Transverse colon (tissue), 4 donors: ENCODE measurements around the gene LAPTM5.

Experiments used
- EP300 ChIP-seq: sonication (generic); formaldehyde crosslinking; IDR thresholded peaks from one replicate; pipeline ENCODE4 v1.6.1; 2017; ENCODE audit warnings: antibody characterized with exemption, low read depth
- POLR2A ChIP-seq: fragments of 450-650 bp; IDR thresholded peaks from one replicate; pipeline ENCODE4 v1.6.1; 2016; ENCODE audit warnings: antibody characterized with exemption, mild to moderate bottlenecking, moderate library complexity
- POLR2AphosphoS5 ChIP-seq, 3 donors: sonication (generic); formaldehyde crosslinking; IDR thresholded peaks; one replicate each; pipeline ENCODE4 v1.6.1; 2016; ENCODE audit warnings: antibody characterized with exemption in 3 of 3
- TF ChIP-seq, protein P1 (sequence below), 5 experiments: fragments of 200-600 bp in 3 of 5; fragments of 450-650 bp in 2 of 5; sonication (generic) in 3 of 5; IDR thresholded peaks; 1 replicate in 2 of 5; 2 replicates in 3 of 5; pipeline ENCODE4 v1.5.1; 2016 to 2017; ENCODE audit warnings: antibody characterized with exemption in 5 of 5, inconsistent platforms in 3 of 5, mild to moderate bottlenecking in 2 of 5, moderate library complexity in 1 of 5

DNA sequence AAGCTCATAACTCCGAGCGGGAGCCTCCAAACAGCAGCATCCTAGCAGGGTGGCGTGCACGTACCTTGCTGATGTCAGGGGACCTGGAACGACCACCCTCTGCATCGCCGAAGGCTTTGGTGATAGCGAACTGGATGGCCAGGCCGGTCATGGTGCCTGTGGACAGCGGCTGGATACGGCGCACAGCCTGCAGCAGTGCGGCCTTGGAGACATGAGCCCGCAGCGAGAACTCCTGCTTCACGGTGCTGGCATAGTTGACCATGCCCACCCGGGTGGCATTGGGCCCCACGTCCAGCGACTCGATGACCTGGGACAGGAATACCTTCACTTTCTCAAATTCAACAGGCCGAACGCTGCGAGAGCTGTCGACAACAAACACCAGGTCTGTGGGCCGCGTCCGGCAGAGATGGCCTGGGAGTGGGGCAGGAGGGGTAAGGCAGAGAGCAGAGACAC, 36.2 kb downstream of the LAPTM5 start:
- TF ChIP-seq POLR2AphosphoS5 (IDR thresholded peaks at IDR 0.05) (no peak), POLR2A (no peak), EP300 (no peak)
- TF ChIP-seq, protein P1, sequence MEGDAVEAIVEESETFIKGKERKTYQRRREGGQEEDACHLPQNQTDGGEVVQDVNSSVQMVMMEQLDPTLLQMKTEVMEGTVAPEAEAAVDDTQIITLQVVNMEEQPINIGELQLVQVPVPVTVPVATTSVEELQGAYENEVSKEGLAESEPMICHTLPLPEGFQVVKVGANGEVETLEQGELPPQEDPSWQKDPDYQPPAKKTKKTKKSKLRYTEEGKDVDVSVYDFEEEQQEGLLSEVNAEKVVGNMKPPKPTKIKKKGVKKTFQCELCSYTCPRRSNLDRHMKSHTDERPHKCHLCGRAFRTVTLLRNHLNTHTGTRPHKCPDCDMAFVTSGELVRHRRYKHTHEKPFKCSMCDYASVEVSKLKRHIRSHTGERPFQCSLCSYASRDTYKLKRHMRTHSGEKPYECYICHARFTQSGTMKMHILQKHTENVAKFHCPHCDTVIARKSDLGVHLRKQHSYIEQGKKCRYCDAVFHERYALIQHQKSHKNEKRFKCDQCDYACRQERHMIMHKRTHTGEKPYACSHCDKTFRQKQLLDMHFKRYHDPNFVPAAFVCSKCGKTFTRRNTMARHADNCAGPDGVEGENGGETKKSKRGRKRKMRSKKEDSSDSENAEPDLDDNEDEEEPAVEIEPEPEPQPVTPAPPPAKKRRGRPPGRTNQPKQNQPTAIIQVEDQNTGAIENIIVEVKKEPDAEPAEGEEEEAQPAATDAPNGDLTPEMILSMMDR (IDR thresholded peaks at IDR 0.05) = no peak
